GM18499 (cell line): Measurements from ENCODE around the gene MYO3B.
A peak's percentile ranks its signal among the peaks of the same experiment; 100 is the strongest.

Source experiments
- ATAC-seq: cut with Tn5 transposase; IDR thresholded peaks from one replicate; pipeline ENCODE4 v1.9.1; 2021; ENCODE audit warnings: moderate number of reproducible peaks; ENCODE audit not compliant: insufficient read depth, unreplicated experiment

MYO3B gene

DNA sequence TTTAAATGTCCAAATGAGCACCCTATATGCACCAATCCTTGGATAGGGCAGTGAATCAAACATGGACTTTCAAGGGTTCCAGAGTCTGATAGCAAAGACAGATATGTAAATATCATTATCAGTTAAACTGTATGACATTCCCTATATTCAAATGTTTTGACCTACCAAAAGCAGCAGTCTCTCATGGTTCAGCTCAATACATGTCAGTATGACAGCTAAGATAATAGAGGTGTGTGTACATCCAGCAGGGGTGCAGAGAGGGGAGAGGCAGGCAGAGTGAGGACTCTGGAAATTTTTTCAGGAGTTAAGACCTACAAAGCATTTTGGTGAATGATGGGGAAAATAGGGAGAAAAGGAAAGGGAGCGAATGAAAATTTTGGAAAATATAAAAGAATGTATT is 106.3 kb downstream of the MYO3B start:
- no peak for ATAC-seq

DNA sequence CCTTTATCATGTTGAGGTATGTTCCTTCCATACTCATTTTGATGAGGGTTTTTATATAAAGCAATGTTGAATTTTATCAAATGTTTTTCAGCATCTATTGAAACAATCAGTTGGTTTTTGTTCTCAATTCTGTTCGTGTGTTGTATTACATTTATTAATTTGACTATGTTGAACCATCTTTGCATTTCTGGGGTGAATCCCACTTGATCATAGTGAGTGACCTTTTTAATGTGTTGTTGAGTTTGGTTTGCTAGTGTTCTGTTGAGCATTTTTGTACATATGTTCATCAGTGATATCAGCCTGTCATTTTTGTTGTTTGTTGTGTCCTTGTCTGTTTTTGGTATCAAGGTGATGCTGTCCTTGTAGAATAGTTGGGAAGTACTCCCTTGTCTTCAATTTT is 110.9 kb downstream of the MYO3B start:
- ATAC-seq: no peak

DNA sequence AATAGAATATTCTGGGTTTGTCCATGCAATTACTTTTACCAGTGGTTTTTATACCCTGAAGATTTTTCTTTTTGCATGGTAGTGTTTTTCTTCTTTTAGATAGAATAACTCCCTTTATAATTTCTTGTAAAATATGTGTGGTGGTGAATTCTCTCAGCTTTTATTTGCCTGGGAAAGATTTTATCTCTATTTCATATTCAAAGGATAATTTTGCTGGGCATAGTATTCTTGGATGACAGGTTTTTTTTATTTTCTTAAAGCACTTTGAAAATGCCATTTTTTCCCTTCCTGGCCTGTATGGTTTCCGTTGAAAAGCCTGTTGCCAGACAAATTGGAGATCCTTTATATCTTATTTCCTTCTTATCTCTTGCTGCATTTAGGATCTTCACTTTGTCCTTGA is 113.5 kb downstream of the MYO3B start:
- no peak for ATAC-seq

DNA sequence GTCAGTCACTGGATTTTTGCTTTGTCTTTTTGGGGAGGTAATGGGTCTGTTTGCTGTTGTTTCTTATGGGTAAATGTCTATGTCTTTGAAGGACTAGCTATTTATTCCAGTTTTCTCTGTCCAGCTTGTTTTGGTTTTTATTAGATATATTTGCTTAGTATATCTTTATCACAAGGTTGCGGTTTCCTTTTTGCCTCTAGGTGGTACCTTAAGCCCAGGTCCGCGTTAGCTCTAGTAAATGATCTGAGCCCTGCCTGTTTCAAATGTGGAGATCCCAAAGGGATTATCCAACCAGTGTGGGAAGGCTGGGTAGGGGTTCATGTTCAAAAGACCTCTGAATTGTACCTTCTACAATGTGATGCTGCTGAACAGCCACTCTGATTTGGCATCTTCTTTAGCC is 114.5 kb downstream of the MYO3B start:
- ATAC-seq: no peak

DNA sequence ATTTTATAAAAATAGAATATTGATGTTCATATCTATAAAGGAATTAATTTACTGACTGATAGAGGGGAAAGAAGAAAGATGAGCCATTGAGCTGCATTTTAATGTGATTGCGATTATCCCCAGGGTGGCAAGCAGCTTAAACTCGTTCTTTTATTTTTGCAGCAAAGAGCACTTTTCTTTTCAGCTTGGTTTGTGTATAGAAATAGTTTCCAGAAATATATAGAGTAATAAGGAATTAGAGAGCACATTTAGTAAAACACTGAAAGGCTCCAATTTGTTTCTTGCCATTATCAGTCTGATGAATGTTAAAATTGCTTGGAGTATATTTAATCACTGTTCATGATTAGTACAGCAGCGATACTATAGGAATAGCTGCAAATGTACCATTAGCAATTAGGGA is 119.5 kb downstream of the MYO3B start:
- no peak for ATAC-seq

DNA sequence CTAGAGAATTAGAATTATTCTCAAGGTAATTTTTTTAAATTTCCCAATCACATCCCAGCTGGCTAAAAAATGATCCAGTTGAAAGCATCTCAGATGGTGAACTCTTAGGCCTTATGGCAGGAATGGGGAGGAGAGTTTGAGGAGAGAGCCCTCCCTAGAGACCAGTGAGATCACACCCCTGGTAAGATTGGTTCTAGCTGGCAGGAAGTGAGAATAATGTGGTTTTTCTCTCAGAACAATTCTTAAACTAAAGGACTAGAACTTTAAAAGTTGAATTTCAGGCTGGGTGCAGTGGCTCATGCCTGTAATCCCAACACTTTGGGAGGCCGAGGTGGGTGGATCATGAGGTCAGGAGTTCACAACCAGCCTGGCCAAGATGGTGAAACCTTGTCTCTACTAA is 120.2 kb downstream of the MYO3B start:
- ATAC-seq: peak; percentile 91

DNA sequence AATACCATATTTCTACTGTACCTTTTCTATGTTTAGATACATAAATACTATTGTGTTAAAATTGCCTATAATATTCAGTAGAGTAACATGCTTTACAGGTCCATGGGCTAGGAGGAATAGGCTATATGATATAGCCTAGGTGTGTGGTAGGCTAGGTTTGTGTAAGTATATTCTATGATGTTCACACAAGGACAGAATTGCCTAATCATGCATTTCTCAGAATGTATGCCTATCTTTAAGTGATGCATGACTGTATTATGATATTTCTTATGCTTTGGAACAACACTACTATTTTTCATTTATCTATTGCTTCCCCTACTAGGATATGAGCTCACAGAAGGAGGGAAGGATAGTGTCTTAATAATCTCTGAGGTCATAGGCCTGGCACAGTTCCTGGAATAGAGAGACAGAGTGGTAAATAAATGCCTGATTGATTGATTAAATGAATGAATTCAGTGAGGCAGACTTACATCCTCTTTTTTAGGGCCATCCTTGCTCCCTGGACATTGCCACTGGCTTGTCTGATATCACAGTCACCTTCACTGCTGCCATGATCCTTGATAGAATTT is 121.0 kb downstream of the MYO3B start:
- ATAC-seq: no peak

DNA sequence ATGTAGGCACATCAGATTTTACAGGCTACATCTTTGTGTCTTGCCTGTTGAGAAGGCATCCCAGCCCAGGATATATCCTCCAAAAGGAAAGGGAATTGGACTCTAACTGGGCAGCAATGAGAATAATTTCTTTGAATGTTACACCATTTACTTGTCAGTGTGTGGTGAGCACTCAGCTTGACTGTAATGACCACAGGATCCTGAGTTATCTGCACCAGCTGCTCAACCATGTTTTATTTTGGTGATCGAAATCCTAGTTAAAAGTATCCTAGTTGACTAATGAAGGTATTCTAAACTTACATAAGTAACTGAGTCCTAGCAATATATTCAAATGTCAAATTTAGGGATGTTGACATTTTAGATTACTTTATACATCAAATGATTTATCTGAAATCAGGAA is 123.0 kb downstream of the MYO3B start:
- ATAC-seq: no peak

DNA sequence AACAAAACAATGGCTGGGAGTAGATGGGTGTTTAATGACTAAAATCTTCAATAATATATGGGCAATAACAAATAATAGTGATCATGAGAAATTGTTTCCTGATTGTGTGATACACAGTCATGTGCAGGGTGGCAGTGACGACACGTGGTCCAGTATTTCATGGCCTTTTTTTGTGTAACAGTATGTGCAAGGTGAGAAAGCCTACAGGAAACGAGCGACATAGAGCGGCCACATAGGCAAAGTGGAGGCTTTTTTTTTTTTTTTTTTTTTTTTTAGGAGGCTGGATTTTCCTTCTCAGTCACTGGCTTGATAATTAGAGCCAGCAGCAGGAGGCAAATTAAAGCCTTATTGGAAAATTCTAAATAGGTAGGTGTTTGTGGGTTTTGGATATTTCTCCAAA is 123.7 kb downstream of the MYO3B start:
- ATAC-seq: no peak

DNA sequence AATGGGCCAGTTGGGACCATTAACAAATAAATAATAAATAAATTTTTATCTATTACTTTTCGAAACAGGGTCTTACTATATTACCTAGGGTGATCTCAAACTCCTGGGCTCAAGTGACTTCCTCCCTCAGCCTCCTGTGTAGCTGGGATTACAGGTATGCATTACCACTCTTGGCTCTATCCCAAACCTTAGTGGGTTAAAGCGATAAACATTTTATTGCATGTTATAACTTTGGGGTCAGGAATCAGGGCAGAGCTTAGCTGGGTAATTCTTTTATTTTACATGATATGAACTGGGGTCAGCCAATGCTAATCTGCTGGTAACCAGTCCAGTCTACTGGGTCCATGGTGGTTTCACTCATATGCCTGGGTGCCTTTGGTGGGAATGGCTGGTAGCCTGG is 127.8 kb downstream of the MYO3B start:
- ATAC-seq: no peak

DNA sequence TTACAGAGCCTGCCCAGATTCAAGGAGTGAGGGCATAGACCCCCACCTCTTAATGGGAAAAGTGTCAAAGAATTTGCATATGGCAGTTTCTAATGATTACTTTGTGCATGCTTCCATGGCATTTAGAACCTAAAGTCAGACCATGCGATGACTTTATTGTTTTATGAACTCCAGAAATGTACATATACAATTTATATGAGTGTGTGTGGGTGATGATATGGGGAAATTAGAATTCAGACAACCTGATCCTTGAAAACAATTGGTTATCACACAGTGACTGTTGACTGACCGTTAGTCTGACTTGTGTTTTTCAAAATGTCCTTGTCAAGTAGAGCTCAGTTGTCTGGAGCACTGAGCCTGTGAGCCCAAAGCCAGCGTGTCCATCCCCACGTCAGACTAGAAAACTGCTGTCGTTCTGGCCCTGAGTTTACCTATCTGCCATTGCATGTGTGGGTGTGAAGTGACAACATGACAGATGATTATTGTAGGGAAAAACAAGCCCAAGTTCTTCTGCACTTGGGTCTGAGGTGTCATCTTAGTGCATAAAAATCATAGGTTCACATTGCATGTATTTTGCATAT is 128.4 kb downstream of the MYO3B start:
- no peak for ATAC-seq

DNA sequence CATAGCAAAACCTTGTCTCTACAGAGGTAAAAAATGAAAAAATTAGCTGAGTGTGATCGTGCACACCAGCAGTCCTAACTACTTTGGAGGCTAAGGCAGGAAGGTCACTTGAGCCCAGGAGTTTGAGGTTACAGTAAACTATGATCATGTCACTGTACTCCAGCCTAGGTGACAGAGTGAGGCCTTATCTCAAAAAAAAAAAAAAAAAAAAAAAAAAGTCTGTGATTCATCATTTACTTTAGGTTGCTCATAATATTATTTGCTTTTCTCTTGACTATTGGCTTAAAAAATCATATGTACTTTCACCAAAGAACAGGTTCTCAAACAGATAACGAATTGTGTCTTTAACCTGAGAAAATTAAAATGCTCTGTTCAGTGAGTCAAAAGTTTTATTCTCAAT is 129.1 kb downstream of the MYO3B start:
- ATAC-seq: no peak

DNA sequence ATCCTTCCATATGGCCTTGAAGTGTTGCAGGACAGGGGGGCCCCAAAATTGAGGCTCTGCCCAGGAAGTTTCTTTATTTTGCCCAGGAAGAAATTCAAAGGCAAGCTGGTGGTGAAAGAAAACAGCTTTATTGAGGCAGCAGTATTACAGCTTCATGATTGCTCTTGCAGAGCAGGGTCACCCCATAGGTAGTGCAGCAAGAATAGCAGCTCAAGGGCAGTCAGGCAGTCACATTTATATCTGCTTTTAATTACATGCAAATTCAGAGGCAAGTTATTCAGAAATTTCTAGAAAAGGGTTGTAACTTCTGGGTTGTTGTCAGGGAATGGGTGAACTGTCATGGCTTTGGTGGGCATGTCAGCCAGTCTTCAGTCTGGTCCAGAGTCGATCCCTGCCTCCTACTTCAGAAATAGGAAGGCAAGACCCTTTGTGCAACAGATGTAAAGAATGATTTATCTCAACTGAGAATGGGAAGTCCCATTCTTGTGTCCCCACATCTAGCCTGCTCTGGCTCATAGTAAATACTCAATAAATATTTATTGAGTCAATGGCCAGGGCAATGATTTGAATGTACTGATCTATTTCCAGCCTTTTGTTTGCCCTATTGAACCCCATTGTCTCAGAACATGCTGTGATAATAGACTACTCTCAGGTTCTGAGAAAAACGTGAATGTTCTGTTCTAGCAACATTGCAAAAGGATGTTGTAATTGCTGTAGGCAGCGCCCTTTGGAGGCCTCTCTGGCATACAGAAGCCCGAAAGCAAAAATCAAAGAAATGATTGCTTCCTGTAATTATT is 129.8 kb downstream of the MYO3B start:
- no peak for ATAC-seq

DNA sequence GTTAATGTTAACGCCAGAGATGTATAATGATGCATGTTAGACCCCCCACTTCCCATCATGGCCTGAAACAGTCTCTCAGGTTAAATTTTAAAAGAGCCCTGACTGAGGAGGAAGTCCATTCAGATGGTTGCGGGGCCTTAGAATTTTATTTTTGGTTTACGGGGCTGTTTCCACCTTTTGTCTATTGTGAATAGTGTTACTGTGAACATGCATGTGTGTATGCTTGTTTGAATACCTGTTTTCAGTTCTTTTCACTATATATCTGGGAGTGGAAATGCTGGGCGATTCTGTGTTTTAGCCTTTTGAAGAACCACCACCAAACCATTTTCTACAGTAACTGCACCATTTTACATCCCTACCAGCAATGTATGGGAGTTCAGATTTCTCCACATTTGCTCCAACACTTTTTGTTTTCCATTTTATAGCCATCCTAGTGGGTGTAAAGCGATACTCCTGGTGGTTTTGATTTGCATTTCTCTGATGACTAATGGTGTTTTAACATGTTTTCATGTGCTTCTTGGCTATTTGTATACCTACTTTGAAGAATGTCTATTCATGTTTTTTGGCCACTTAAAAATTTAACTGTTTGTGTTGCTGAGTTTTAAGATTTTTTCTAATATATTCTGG is 133.0 kb downstream of the MYO3B start:
- ATAC-seq: no peak

DNA sequence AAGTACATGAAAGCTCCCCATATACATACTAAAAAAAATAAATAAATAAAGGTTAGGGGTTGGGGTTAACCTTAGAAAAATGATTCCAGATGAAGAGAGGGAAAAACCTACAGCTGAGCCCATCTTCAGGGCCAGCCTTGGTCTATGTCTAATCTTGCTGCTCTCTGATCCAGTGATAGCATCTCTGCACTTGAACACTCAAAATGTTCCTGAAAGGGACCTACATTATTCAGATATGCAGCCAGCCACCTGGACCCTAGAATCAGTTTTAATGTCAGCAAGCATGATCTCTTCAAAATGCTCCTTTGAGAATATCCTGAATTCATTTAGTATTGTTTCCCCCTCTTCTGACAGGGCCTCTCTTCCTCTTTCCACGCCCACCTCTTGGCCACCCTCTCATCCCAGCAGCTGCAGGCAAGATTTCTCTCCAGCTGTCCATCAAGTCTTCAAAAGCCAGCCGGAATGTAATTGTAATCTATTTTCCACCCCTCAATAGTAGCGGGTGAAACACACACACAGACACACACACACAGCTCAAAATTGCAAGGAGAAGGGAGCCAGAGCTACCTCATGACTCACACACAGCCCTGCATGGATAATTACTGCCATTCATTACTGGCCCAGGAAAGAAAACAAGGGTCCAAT is 135.5 kb downstream of the MYO3B start:
- no peak for ATAC-seq

DNA sequence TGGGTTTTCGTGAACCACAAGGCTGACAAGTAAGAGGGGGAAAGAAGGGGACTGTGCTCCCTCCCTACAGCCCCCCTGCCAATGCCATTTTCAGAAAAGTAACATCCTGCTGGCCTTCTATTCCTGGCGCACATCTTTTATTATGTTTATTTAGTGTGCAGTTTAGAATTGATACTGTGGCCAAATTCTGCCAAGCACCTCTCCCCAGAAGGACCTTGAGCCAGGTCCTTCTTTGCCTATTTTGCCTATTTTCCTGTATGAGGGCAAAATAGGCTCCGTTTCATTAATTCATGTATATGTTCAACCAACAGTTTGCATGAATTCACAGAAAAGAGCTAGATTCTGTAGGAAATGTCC is 136.0 kb downstream of the MYO3B start:
- ATAC-seq: no peak

DNA sequence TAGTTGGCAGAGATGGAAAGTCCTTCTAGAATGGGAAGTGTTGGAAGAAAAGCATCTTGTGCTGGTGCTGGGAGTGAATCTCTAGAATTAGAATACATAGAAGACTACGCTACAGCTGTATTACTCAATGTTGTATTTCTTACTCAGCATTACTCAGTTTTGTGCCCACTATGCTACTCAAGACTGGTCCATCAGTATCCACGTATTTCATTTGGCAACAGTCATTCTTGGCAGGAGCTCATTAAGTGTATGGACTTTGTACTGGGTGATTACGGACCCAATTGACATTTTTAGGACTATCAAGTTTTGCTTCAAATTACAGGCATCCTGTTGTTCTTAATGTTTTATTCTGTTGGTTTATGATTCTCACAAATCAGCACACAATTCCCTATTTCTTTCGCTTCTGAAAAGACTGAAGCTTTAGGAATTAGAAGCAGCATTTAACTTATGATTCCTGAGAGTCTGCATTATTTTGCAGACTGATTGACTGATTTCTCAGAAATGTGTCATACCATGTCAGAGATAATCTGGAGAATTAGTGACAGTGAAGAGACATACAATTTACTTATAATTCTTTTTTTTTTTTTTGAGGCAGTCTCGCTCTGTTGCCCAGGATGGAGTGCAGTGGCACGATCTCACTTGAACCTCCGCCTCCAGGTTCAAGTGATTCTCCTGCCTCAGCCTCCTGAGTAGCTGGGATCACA is 136.9 kb downstream of the MYO3B start:
- ATAC-seq: no peak

DNA sequence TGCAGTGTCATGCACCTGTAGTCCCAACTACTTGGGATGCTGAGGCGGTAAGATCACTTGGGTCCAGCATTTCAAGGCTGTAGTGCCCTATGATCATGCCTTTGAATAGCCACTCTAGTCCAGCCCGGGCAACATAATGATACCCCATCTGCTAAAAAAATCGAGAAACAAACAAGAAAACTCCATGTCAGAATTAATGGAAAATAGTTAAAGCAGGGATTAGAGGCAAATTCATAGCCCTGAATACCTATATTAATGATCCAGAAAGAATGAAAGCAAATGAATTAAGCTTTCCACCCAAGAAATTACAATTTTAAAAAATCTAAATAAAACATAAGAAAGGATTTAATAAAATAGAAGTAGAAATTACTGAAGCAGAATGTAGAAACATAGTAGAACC is 143.0 kb downstream of the MYO3B start:
- no peak for ATAC-seq

DNA sequence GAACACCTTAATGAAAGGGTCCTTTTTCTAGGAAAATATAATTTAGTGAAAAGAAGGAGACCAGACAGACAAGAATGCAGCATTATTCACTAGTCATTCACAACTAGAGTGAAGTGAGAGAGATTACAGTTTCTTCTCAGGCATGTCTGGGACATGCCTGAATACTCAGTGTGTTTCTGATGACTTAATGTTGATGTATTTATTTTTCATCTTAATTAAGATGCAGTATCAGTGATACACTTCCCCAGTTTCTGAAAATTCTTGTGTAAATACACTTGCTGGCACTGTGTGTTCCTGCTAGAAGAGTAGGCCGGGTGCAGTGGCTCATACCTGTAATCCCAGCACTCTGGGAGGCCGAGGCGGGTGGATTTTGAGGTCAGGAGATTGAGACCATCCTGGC is 143.6 kb downstream of the MYO3B start:
- no peak for ATAC-seq

DNA sequence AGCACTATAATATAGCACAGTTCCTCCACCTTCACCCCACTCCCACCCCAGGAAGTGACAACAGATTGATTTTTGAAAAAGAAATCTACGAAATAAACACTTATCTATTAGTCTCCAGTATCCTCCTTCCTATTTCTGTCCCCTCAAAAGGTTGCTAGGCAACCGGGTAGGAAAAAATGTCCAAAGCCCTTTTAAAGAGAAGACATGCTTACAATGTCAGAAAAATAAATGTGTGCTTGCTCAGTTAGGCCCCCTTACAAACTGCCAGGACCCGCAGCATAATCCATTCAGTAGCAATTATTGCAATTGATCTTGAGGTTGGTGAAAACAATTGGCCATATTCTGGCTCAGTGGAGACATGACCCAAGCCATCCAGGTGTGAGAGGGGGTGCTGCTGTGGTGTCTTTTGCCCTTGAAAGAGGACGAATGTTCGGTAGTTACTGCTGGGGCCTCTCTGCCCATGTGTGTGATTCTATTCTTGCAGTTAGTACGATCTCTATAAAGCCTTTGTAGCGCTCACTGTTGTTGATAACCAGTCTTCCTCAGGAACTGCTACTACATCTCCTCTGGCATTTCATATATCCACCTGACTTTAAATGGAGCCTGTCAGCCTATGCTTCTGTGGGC is 144.3 kb downstream of the MYO3B start:
- ATAC-seq: no peak
